ENCODE measurements around the gene DDIT4.
A peak's percentile ranks its signal among the peaks of the same experiment; 100 is the strongest.

Gene DDIT4

DNA sequence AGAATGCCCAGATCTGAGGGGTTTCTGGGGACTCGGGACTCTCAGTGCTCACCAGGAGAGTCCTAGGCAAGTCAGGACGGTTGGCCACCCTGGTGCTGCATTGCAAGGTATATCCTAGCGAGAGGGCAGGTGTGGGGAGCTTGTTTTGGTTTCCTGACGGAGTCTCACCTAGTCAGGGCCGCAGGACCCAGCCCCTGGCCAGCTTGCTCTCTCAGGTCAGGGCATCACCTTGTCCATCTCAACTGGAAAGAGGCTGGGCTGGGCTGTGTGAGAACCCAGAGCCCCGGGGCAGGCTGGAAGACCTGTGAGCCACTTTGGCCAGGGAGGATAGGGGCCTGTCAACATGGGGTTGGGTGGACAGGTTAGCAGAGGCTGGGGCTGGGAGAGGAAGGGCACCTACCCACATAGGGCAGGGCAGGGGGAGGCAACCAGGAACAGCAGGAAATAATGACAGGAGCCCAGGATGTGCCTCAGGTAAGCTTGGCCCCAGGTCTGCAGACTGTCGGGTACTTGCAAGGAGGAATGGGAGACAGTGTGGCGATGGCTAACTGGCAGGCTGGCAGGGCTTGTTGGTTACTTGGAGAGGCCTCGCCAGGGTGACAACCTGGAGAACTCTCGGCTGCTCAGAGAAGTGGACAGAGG, 49.5 kb downstream of the DDIT4 start:
- Histone ChIP-seq H3K4me3 (replicated peaks; ENCODE audit: insufficient read depth, low read length) (no peak overlapping the region), H3K27ac (replicated peaks) (peak overlapping the region; percentile 96)
- TF ChIP-seq, protein P1, sequence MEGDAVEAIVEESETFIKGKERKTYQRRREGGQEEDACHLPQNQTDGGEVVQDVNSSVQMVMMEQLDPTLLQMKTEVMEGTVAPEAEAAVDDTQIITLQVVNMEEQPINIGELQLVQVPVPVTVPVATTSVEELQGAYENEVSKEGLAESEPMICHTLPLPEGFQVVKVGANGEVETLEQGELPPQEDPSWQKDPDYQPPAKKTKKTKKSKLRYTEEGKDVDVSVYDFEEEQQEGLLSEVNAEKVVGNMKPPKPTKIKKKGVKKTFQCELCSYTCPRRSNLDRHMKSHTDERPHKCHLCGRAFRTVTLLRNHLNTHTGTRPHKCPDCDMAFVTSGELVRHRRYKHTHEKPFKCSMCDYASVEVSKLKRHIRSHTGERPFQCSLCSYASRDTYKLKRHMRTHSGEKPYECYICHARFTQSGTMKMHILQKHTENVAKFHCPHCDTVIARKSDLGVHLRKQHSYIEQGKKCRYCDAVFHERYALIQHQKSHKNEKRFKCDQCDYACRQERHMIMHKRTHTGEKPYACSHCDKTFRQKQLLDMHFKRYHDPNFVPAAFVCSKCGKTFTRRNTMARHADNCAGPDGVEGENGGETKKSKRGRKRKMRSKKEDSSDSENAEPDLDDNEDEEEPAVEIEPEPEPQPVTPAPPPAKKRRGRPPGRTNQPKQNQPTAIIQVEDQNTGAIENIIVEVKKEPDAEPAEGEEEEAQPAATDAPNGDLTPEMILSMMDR (IDR thresholded peaks at IDR 0.05; ENCODE audit: insufficient read depth, low read length) = no peak
- TF ChIP-seq GABPA (IDR thresholded peaks at IDR 0.05; ENCODE audit: low read depth) (no peak), SPI1 (IDR thresholded peaks at IDR 0.05; ENCODE audit: borderline replicate concordance, low read depth) (no peak), POLR2AphosphoS5 (IDR thresholded peaks at IDR 0.05; ENCODE audit: low read depth) (no peak)
- TF ChIP-seq, protein P2, sequence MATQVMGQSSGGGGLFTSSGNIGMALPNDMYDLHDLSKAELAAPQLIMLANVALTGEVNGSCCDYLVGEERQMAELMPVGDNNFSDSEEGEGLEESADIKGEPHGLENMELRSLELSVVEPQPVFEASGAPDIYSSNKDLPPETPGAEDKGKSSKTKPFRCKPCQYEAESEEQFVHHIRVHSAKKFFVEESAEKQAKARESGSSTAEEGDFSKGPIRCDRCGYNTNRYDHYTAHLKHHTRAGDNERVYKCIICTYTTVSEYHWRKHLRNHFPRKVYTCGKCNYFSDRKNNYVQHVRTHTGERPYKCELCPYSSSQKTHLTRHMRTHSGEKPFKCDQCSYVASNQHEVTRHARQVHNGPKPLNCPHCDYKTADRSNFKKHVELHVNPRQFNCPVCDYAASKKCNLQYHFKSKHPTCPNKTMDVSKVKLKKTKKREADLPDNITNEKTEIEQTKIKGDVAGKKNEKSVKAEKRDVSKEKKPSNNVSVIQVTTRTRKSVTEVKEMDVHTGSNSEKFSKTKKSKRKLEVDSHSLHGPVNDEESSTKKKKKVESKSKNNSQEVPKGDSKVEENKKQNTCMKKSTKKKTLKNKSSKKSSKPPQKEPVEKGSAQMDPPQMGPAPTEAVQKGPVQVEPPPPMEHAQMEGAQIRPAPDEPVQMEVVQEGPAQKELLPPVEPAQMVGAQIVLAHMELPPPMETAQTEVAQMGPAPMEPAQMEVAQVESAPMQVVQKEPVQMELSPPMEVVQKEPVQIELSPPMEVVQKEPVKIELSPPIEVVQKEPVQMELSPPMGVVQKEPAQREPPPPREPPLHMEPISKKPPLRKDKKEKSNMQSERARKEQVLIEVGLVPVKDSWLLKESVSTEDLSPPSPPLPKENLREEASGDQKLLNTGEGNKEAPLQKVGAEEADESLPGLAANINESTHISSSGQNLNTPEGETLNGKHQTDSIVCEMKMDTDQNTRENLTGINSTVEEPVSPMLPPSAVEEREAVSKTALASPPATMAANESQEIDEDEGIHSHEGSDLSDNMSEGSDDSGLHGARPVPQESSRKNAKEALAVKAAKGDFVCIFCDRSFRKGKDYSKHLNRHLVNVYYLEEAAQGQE (IDR thresholded peaks at IDR 0.05; ENCODE audit: insufficient replicate concordance, low read depth) = no peak

DNA sequence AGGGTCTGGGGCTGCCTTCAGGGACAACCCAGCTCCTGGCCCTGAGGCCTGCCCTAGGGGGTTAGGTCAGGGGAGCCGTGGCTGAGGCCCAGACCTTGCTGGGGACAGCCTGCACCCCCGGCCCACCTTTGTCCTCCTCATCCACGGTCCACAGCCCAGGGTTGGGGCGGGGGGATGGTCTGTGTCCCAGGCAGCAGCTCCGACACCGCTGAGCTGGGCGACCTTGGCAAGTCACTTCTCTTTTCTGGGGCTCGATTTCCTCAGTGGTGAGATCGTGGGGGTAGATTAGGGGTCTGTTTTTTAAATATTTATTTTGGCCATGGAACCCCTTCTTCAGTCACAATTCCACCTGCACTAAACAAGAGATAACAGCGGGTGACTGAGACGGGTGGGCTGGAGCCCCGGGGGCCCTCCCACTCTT, 50.1 kb downstream of the DDIT4 start:
- TF ChIP-seq SPI1 (IDR thresholded peaks at IDR 0.05; ENCODE audit: borderline replicate concordance, low read depth) (peak; percentile 93), GABPA (IDR thresholded peaks at IDR 0.05; ENCODE audit: low read depth) (no peak)
- TF ChIP-seq, protein P1 (IDR thresholded peaks at IDR 0.05; ENCODE audit: insufficient read depth, low read length) = no peak
- no peak overlapping the region for H3K4me3 ChIP-seq (replicated peaks; ENCODE audit: insufficient read depth, low read length)
- H3K27ac ChIP-seq (replicated peaks) = peak overlapping the region; percentile 96
- peak in 1 of 2 experiments; percentile 78 for DNase-seq (ENCODE audit: low read depth in 1 of 2, low spot score in 1 of 2)
- no peaks in the 10 kb centered on the region for H3K27me3 ChIP-seq (ENCODE audit: insufficient read depth, poor library complexity, severe bottlenecking)

More for the DNA sequence above, 49.5 kb downstream of the DDIT4 start:
- DNase-seq (ENCODE audit: low read depth in 1 of 2, low spot score in 1 of 2) = no peak
- H3K27me3 ChIP-seq (ENCODE audit: insufficient read depth, poor library complexity, severe bottlenecking) = no peaks in the 10 kb centered on the region

Data from HL-60 (cell line).